ENCODE measurements around the gene KIAA1755.

- TF ChIP-seq ZNF274 (IDR thresholded peaks at IDR 0.05; ENCODE audit: low read depth, low read length) = no peak
- no peak for TF ChIP-seq SUZ12 (IDR thresholded peaks at IDR 0.05; ENCODE audit: extremely low read depth, insufficient read depth, insufficient read length)
These were observed 22.7 kb upstream of the KIAA1755 start for GRCh38 chr20:38283236-38283635.

Measured in NT2/D1 (cell line).